ENCODE data around the gene HSPB9.

HSPB9 gene

GRCh38 chr17:42106009-42106408 is 16.6 kb upstream of the HSPB9 start:
- H3K9me3 ChIP-seq (ENCODE audit: control insufficient read depth, insufficient read depth, low read depth, low read length): no peaks in the 10 kb centered on the region
- TF ChIP-seq ZNF48 (tag by site-specific recombination; IDR thresholded peaks at IDR 0.05) (no peak), PRDM1 (tag by site-specific recombination; IDR thresholded peaks at IDR 0.05) (peak; percentile 95), ZNF366 (tag by site-specific recombination; conservative IDR thresholded peaks at IDR 0.05) (peak; percentile 49; the same call in 1 of the 2 replicates), MEIS1 (CRISPR knock-in tag; IDR thresholded peaks at IDR 0.05; ENCODE audit: borderline replicate concordance) (no peak)
- no peaks in the 10 kb centered on the region for H3K36me3 ChIP-seq (ENCODE audit: control insufficient read depth in 2 of 2, insufficient read depth in 1 of 2, low read length in 2 of 2)
- no peak overlapping the region for H3K4me3 ChIP-seq (ENCODE audit: low read depth, low read length)
- POLR2A ChIA-PET: interaction anchor here (0.5 kb wide), 1 partner anchor 143 kb away, joined by 3 read pairs; no protein-coding TSS in a partner anchor
- CTCF ChIA-PET: interaction anchor here (0.7 to 12.3 kb wide), 5 partner anchors 13 to 646 kb away, joined by 3 to 132 read pairs (median 4); no protein-coding TSS in a partner anchor
- no peak overlapping the region for H3K27ac ChIP-seq (ENCODE audit: extremely low read depth, low read depth, low read length)
- H3K4me1 ChIP-seq (ENCODE audit: control insufficient read depth, insufficient read depth, low read length): peaks cover 4% of the 10 kb centered on the region; the same call in 1 of the 2 replicates

- H3K4me3 ChIP-seq (ENCODE audit: low read depth, low read length): no peak overlapping the region
- ChIA-PET POLR2A (interaction anchor here (0.9 to 1.7 kb wide), 3 partner anchors 13 to 90 kb away, joined by 3 to 7 read pairs (median 4); partner anchors contain the start of genes DNAJC7 and KAT2A), CTCF (interaction anchor here (0.9 to 17.1 kb wide), 6 partner anchors 12 to 145 kb away, joined by 3 to 260 read pairs (median 12); partner anchors contain the start of genes DNAJC7 and NKIRAS2)
- H3K4me1 ChIP-seq (ENCODE audit: control insufficient read depth, insufficient read depth, low read length): peaks cover 4% of the 10 kb centered on the region; the same call in 1 of the 2 replicates
- TF ChIP-seq ZNF654 (tag by site-specific recombination; IDR thresholded peaks at IDR 0.05; ENCODE audit: low read depth) (0 out of 2 replicates have a peak, but pooled peaks have one; percentile 2), GLIS2 (tag by site-specific recombination; IDR thresholded peaks at IDR 0.05) (no peak), ZEB2 (tag by site-specific recombination; IDR thresholded peaks at IDR 0.05) (0 out of 2 replicates have a peak, but pooled peaks have one; percentile 5)
- H3K36me3 ChIP-seq (ENCODE audit: control insufficient read depth in 2 of 2, insufficient read depth in 1 of 2, low read length in 2 of 2): no peaks in the 10 kb centered on the region
- H3K27ac ChIP-seq (ENCODE audit: extremely low read depth, low read depth, low read length): no peak overlapping the region
- no peaks in the 10 kb centered on the region for H3K9me3 ChIP-seq (ENCODE audit: control insufficient read depth, insufficient read depth, low read depth, low read length)
These were observed 15.5 kb upstream of the HSPB9 start for GRCh38 chr17:42107124-42107523.

GRCh38 chr17:42107597-42108576 is 14.7 kb upstream of the HSPB9 start:
- ChIA-PET CTCF (interaction anchor here (0.6 to 17.1 kb wide), 12 partner anchors 8 to 178 kb away, joined by 3 to 260 read pairs (median 3); partner anchors contain the start of genes DNAJC7, NKIRAS2 and ODAD4), POLR2A (interaction anchor here (0.7 to 1.7 kb wide), 6 partner anchors 13 to 91 kb away, joined by 3 to 7 read pairs (median 5); partner anchors contain the start of genes DNAJC7, KAT2A and NKIRAS2)
- Histone ChIP-seq H3K27ac (ENCODE audit: extremely low read depth, low read depth, low read length) (no peak overlapping the region), H3K4me3 (ENCODE audit: low read depth, low read length) (peak overlapping the region; percentile 30), H3K9me3 (ENCODE audit: control insufficient read depth, insufficient read depth, low read depth, low read length) (no peaks in the 10 kb centered on the region), H3K4me1 (ENCODE audit: control insufficient read depth, insufficient read depth, low read length) (peaks cover 4% of the 10 kb centered on the region; the same call in 1 of the 2 replicates), H3K36me3 (ENCODE audit: control insufficient read depth in 2 of 2, insufficient read depth in 1 of 2, low read length in 2 of 2) (peaks cover 0 to under 1% of the 10 kb centered on the region in 2 experiments; a peak in 1 of 3 replicates)
- TF ChIP-seq SP3 (tag by site-specific recombination; IDR thresholded peaks at IDR 0.05): peak; percentile 93
- TF ChIP-seq ZNF629 (tag by site-specific recombination; IDR thresholded peaks at IDR 0.05): peak; percentile 25; the same call in 1 of the 2 replicates
- peak; percentile 77 for TF ChIP-seq GLIS2 (tag by site-specific recombination; IDR thresholded peaks at IDR 0.05)
- TF ChIP-seq KLF9 (tag by site-specific recombination; IDR thresholded peaks at IDR 0.05; ENCODE audit: low read depth): peak; percentile 85
- TF ChIP-seq SCRT2 (tag by site-specific recombination; IDR thresholded peaks at IDR 0.05): peak; percentile 97
- TF ChIP-seq ZNF26 (tag by site-specific recombination; IDR thresholded peaks at IDR 0.05): no peak
- peak; percentile 38 for TF ChIP-seq GLIS1 (tag by site-specific recombination; IDR thresholded peaks at IDR 0.05)
- no peak for TF ChIP-seq ZFP69B (tag by site-specific recombination; IDR thresholded peaks at IDR 0.05)
- no peak for TF ChIP-seq HOXC10 (CRISPR knock-in tag; IDR thresholded peaks at IDR 0.05)
- peak; percentile 93 for TF ChIP-seq ZNF335 (tag by site-specific recombination; conservative IDR thresholded peaks at IDR 0.05)
- TF ChIP-seq IKZF3 (tag by site-specific recombination; IDR thresholded peaks at IDR 0.05): 0 out of 2 replicates have a peak, but pooled peaks have one; percentile 8
- TF ChIP-seq SCRT1 (tag by site-specific recombination; IDR thresholded peaks at IDR 0.05; ENCODE audit: borderline replicate concordance): peak; percentile 52; the same call in 1 of the 2 replicates
- TF ChIP-seq PBX3 (CRISPR knock-in tag; IDR thresholded peaks at IDR 0.05): peak; percentile 7; the same call in 1 of the 2 replicates
- peak; percentile 51; the same call in 1 of the 2 replicates for TF ChIP-seq PATZ1 (tag by site-specific recombination; IDR thresholded peaks at IDR 0.05)
- TF ChIP-seq ZNF18 (tag by site-specific recombination; IDR thresholded peaks at IDR 0.05): 0 out of 2 replicates have a peak, but pooled peaks have one; percentile 28
- TF ChIP-seq KLF16 (tag by site-specific recombination; IDR thresholded peaks at IDR 0.05): peak; percentile 62; the same call in 1 of the 2 replicates

Measured in HEK293 (cell line).